Right lobe of liver (tissue), 6 donors: ENCODE measurements around the gene MIOX. TPM values are rescaled to one million over a fixed set of nuclear protein-coding genes. Genes with fewer than 3 reads are reported as not detected.

Source experiments
- ATAC-seq, 4 donors: fragments of 200-7000 bp; cut with Tn5 transposase; one replicate each; pipeline ENCODE4 v1.9.1; 2020; ENCODE audit warnings: mild to moderate bottlenecking in 4 of 4, moderate library complexity in 4 of 4
- DNase-seq, 3 donors: peaks; one replicate each; pipeline ENCODE4 v3.0.0-alpha.2; 2020
- H3K27ac ChIP-seq, 3 donors: fragments of 200-600 bp; one replicate each; pipeline ENCODE4 v1.8.0; 2022
- H3K27me3 ChIP-seq, 2 donors: fragments of 200-600 bp; one replicate each; pipeline ENCODE4 v1.8.0; 2022
- H3K36me3 ChIP-seq, 4 donors: fragments of 200-600 bp; sonication (generic) in 1 of 4; one replicate each; pipeline versions ENCODE4 v1.5.1 to v1.8.0; 2017 to 2022; ENCODE audit warnings: control low read depth in 1 of 4
- H3K4me1 ChIP-seq, 4 donors: fragments of 200-600 bp; sonication (generic) in 1 of 4; one replicate each; pipeline versions ENCODE4 v1.5.1 to v1.8.0; 2017 to 2022; ENCODE audit warnings: control low read depth in 1 of 4
- H3K4me3 ChIP-seq, 3 donors: fragments of 200-600 bp; one replicate each; pipeline ENCODE4 v1.8.0; 2022
- H3K9me3 ChIP-seq, 4 donors: fragments of 200-600 bp; sonication (generic) in 1 of 4; one replicate each; pipeline versions ENCODE4 v1.5.1 to v1.8.0; 2017 to 2022; ENCODE audit warnings: control low read depth in 1 of 4
- POLR2A ChIP-seq: fragments of 450-650 bp; IDR thresholded peaks from one replicate; pipeline ENCODE4 v1.6.1; 2017; ENCODE audit warnings: antibody characterized with exemption, mild to moderate bottlenecking
- WGBS: methylation state at CpG from one replicate; pipeline ENCODE4 v1.1.6; 2018; ENCODE audit warnings: low coverage, low lambda C conversion rate; ENCODE audit not compliant: insufficient coverage; ENCODE audit errors: missing lambda C conversion rate; 5-methylcytosine and 5-hydroxymethylcytosine counted together
- intact Hi-C, 2 donors: fragments of 100-400 bp; cut with DNase I; formaldehyde crosslinking; loops; one replicate each; pipeline versions ENCODE4 v1.11.2 to v1.14.1; 2022
- total RNA-seq, 6 experiments: library from RNA; depleted of rRNA in 2 of 6; stranded (reverse); fragments of >200 nt in 2 of 6; fragmentation: NEBNext Ultra II Directional in 3 of 6; extraction: Animal tissue kit (Norgen Biotek cat#: 25700) in 3 of 6; gene quantifications; one replicate each; pipeline versions ENCODE4 v1.1.0 to v1.2.4, GENCODE V29; 2016 to 2023
- TF ChIP-seq, protein P1 (sequence below), 4 donors: fragments of 200-600 bp in 3 of 4; fragments of 450-650 bp in 1 of 4; IDR thresholded peaks; one replicate each; pipeline versions ENCODE4 v1.5.1 to v1.8.0; 2016 to 2022; ENCODE audit warnings: antibody characterized with exemption in 4 of 4, mild to moderate bottlenecking in 2 of 4
- donor health status: DM: no; HTN: yes; CAD: no.
- donor health status: DM: no; HTN: no; CAD: no.
- donor health status: DM: no; HTN: no; CAD: no.
- donor health status: DM: no; HTN: yes; CAD: no.
- donor health status: DM: no; HTN: yes; CAD: no.

Gene MIOX
- total RNA-seq, 6 experiments from 2014 or later: not detected

DNA sequence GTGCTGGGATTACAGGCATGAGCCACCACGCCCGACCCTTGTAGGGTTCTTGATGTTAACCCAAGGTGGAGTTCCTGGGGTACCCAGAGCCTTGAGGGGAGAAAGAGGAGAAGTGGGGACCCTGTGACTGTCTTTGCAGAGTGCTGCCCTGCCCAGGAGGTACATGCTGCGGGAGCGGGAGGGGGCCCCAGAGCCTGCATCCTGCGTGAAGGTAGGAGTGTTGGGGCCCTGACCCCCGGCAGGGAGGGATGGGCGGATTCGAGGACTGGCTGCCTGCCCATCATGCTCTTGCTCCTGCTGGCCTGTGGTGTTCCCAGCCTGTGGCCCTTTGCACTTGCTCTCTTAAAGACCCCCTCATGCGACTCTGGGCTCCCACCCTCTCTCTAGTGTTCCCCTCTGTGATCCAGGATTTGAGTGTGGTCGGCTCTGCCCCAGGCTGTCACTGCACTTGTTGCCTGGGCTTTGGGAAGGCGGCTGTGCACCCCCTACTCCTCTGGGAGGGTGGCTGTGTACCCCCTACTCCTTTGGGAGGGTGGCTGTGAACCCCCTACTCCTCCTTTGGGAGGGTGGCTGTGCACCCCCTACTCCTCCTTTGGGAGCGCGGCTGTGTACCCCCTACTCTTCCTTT, 34.3 kb downstream of the MIOX start:
- intact Hi-C loops: loop anchor here in 1 of 2 donors (10.0 kb wide), 1 partner anchor 94 kb away; no protein-coding TSS in a partner anchor
- H3K9me3 ChIP-seq: no peaks in the 10 kb centered on the region
- no peak for ATAC-seq
- H3K4me3 ChIP-seq: no peak overlapping the region
- no peak for DNase-seq
- WGBS: 81% methylated on average over 4 of the region's 13 CpGs
- no peaks in the 10 kb centered on the region for H3K27me3 ChIP-seq
- peaks cover 0 to 27% (median 7%) of the 10 kb centered on the region in 4 donors for H3K36me3 ChIP-seq
- no peak overlapping the region for H3K27ac ChIP-seq
- peaks cover 0 to 16% (median 6%) of the 10 kb centered on the region in 4 donors for H3K4me1 ChIP-seq
- TF ChIP-seq, protein P1, sequence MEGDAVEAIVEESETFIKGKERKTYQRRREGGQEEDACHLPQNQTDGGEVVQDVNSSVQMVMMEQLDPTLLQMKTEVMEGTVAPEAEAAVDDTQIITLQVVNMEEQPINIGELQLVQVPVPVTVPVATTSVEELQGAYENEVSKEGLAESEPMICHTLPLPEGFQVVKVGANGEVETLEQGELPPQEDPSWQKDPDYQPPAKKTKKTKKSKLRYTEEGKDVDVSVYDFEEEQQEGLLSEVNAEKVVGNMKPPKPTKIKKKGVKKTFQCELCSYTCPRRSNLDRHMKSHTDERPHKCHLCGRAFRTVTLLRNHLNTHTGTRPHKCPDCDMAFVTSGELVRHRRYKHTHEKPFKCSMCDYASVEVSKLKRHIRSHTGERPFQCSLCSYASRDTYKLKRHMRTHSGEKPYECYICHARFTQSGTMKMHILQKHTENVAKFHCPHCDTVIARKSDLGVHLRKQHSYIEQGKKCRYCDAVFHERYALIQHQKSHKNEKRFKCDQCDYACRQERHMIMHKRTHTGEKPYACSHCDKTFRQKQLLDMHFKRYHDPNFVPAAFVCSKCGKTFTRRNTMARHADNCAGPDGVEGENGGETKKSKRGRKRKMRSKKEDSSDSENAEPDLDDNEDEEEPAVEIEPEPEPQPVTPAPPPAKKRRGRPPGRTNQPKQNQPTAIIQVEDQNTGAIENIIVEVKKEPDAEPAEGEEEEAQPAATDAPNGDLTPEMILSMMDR (IDR thresholded peaks at IDR 0.05): no peak
- no peak for TF ChIP-seq POLR2A

DNA sequence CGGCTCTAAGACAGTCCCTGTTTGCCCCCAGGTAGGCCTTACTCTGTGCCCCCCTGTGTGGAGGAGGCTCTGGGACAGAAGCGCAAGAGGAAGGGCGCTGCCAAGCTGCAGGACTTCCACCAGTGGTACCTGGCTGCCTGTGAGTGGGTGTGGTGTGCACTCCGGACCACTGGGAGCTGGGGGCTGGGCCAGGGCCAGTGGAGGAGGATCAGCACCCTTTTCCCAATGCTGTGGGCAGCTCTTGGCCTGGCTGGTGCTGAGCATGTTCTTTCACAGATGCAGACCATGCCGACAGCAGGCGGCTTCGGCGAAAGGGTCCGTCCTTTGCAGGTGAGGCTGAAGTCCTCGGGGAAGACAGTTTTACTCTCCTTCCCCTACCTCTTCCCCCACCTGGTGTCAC, 35.1 kb downstream of the MIOX start:
- no peaks in the 10 kb centered on the region for H3K9me3 ChIP-seq
- peaks cover 0 to 27% (median 7%) of the 10 kb centered on the region in 4 donors for H3K36me3 ChIP-seq
- no peak overlapping the region for H3K27ac ChIP-seq
- intact Hi-C loops: loop anchor here in 1 of 2 donors (10.0 kb wide), 1 partner anchor 93 kb away; no protein-coding TSS in a partner anchor
- H3K4me1 ChIP-seq: peaks cover 0 to 18% (median 8%) of the 10 kb centered on the region in 4 donors
- DNase-seq (no peak), ATAC-seq (no peak)
- no peaks in the 10 kb centered on the region for H3K27me3 ChIP-seq
- TF ChIP-seq, protein P1 (IDR thresholded peaks at IDR 0.05): no peak
- TF ChIP-seq POLR2A: no peak
- 92% methylated on average over 6 of the region's 10 CpGs for WGBS
- H3K4me3 ChIP-seq: no peak overlapping the region

DNA sequence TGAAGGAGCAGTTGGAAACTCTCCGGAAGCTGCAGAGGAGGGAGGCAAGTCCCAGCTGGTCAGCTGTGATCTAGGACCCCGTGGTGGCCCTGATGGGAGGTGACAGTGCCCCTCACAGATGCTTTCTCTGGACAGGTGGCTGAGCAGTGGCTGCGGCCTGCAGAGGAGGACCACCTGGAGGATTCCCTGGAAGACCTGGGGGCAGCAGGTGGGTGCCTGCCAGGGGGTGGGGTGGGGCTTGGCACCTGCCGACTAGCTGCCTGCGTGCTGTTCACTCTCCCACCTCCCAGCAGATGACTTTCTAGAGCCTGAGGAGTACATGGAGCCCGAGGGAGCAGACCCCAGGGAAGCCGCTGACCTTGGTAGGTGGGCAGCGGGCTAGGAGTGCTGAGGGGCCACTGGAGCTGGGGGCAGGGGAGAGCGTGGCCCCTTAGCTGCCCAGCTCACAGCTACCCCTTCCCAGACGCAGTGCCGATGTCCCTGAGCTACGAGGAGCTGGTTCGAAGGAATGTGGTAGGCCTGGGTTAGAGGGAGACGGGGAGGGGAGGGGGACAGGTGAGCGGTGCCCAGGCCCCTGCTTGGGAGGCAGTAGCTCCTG, 35.6 kb downstream of the MIOX start:
- TF ChIP-seq, protein P1 (IDR thresholded peaks at IDR 0.05): no peak
- TF ChIP-seq POLR2A: no peak
- H3K4me1 ChIP-seq: peaks cover 0 to 24% (median 8%) of the 10 kb centered on the region in 4 donors
- no peaks in the 10 kb centered on the region for H3K9me3 ChIP-seq
- no peaks in the 10 kb centered on the region for H3K27me3 ChIP-seq
- H3K4me3 ChIP-seq: no peak overlapping the region
- no peak overlapping the region for H3K27ac ChIP-seq
- DNase-seq: no peak
- no peak for ATAC-seq
- H3K36me3 ChIP-seq: peaks cover 0 to 27% (median 7%) of the 10 kb centered on the region in 4 donors
- intact Hi-C loops: loop anchor here in 1 of 2 donors (10.0 kb wide), 1 partner anchor 92 kb away; no protein-coding TSS in a partner anchor
- WGBS: no CpG with 5 or more reads among the region's 15 CpGs

DNA sequence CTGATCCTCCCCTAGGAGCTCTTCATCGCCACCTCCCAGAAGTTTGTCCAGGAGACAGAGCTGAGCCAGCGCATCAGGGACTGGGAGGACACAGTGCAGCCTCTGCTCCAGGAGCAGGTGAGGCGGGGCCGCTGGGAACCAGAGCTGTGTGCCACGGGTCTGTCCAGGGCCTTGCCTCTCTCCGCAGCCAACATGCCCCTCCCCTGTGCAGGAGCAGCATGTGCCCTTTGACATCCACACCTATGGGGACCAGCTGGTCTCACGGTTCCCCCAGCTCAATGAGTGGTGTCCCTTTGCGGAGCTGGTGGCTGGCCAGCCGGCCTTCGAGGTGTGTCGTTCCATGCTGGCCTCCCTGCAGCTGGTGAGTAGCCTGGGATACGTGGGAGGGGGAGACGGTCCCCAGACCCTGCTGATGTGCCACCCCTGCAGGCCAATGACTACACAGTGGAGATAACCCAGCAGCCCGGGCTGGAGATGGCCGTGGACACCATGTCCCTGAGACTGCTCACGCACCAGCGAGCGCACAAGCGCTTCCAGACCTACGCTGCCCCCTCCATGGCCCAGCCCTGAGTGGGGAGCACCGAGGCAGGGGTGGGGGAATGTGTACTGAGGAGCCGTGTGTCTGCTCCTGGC, 36.3 kb downstream of the MIOX start:
- Histone ChIP-seq H3K27ac (no peak overlapping the region), H3K4me3 (no peak overlapping the region), H3K36me3 (peaks cover 0 to 27% (median 7%) of the 10 kb centered on the region in 4 donors), H3K4me1 (peaks cover 0 to 24% (median 8%) of the 10 kb centered on the region in 4 donors), H3K27me3 (no peaks in the 10 kb centered on the region), H3K9me3 (no peaks in the 10 kb centered on the region)
- no peak for ATAC-seq
- TF ChIP-seq, protein P1 (IDR thresholded peaks at IDR 0.05): no peak
- no peak for TF ChIP-seq POLR2A
- intact Hi-C loops: loop anchor here in 1 of 2 donors (10.0 kb wide), 1 partner anchor 92 kb away; no protein-coding TSS in a partner anchor
- WGBS: 72% methylated on average over 3 of the region's 22 CpGs
- no peak for DNase-seq
